ENCODE measurements around the gene MDN1. TPM values are rescaled to one million over a fixed set of nuclear protein-coding genes. Genes with fewer than 3 reads are reported as not detected.

MDN1 gene
- total RNA-seq, 2 experiments from 2014 or later, result 39.1 to 40.2 TPM

GRCh38 chr6:89805814-89806371 lies 13.7 kb downstream of the MDN1 start:
- Mint-ChIP-seq H3K27me3 (no peaks in the 10 kb centered on the region), H3K9me3 (no peaks in the 10 kb centered on the region), H3K36me3 (peaks cover 8% of the 10 kb centered on the region), H3K4me1 (ENCODE audit: low read depth) (peaks cover 16% of the 10 kb centered on the region), H3K27ac (no peak overlapping the region), H3K4me3 (no peak overlapping the region)
- POLR2A ChIA-PET, result no interaction called here
- CTCF ChIA-PET, result no interaction called here
- intact Hi-C loops (cut with micrococcal nuclease), result no loop called here
- no peak for DNase-seq

GRCh38 chr6:89803271-89803670 lies 16.3 kb downstream of the MDN1 start:
- ChIA-PET POLR2A (no interaction called here), CTCF (no interaction called here)
- peaks cover 8% of the 10 kb centered on the region for H3K4me1 Mint-ChIP-seq (ENCODE audit: low read depth)
- H3K36me3 Mint-ChIP-seq, result peaks cover 12% of the 10 kb centered on the region
- no peak overlapping the region for H3K4me3 Mint-ChIP-seq
- no peaks in the 10 kb centered on the region for H3K27me3 Mint-ChIP-seq
- intact Hi-C loops (cut with micrococcal nuclease), result no loop called here
- H3K27ac Mint-ChIP-seq, result no peak overlapping the region
- no peaks in the 10 kb centered on the region for H3K9me3 Mint-ChIP-seq
- DNase-seq, result no peak

GRCh38 chr6:89799756-89800155 lies 19.8 kb downstream of the MDN1 start:
- POLR2A ChIA-PET, result interaction anchor here (0.6 kb wide), 1 partner anchor 106 kb away, joined by 3 read pairs; no protein-coding TSS in a partner anchor
- Mint-ChIP-seq H3K9me3 (no peaks in the 10 kb centered on the region), H3K27ac (no peak overlapping the region), H3K4me3 (no peak overlapping the region), H3K36me3 (peaks cover 24% of the 10 kb centered on the region), H3K27me3 (no peaks in the 10 kb centered on the region), H3K4me1 (ENCODE audit: low read depth) (peaks cover 6% of the 10 kb centered on the region)
- intact Hi-C loops (cut with micrococcal nuclease), result no loop called here
- no peak for DNase-seq
- CTCF ChIA-PET, result interaction anchor here (1.0 kb wide), 1 partner anchor 20 kb away, joined by 3 read pairs; the partner anchor contains the start of gene MDN1

- Mint-ChIP-seq H3K27ac (peak overlapping the region; percentile 30), H3K27me3 (no peaks in the 10 kb centered on the region), H3K36me3 (peaks cover 28% of the 10 kb centered on the region), H3K4me1 (ENCODE audit: low read depth) (peaks cover 13% of the 10 kb centered on the region), H3K4me3 (no peak overlapping the region), H3K9me3 (no peaks in the 10 kb centered on the region)
- CTCF ChIA-PET, result no interaction called here
- no peak for DNase-seq
- intact Hi-C loops (cut with micrococcal nuclease), result no loop called here
- POLR2A ChIA-PET, result interaction anchor here (0.6 kb wide), 1 partner anchor 107 kb away, joined by 3 read pairs; no protein-coding TSS in a partner anchor
Measured at GRCh38 chr6:89799096-89799495, 20.5 kb downstream of the MDN1 start.

GRCh38 chr6:89797317-89797716 lies 22.3 kb downstream of the MDN1 start:
- ChIA-PET POLR2A (no interaction called here), CTCF (no interaction called here)
- no peak for DNase-seq
- peaks cover 25% of the 10 kb centered on the region for H3K4me1 Mint-ChIP-seq (ENCODE audit: low read depth)
- no peak overlapping the region for H3K27ac Mint-ChIP-seq
- H3K36me3 Mint-ChIP-seq, result peaks cover 36% of the 10 kb centered on the region
- H3K4me3 Mint-ChIP-seq, result no peak overlapping the region
- intact Hi-C loops (cut with micrococcal nuclease), result no loop called here
- no peaks in the 10 kb centered on the region for H3K9me3 Mint-ChIP-seq
- H3K27me3 Mint-ChIP-seq, result no peaks in the 10 kb centered on the region

GRCh38 chr6:89794324-89794723 lies 25.3 kb downstream of the MDN1 start:
- H3K27ac Mint-ChIP-seq, result peak overlapping the region; percentile 14
- peak overlapping the region; percentile 25 for H3K4me3 Mint-ChIP-seq
- ChIA-PET POLR2A (interaction anchor here (1.7 kb wide), 1 partner anchor 25 kb away, joined by 4 read pairs; the partner anchor contains the start of gene MDN1), CTCF (interaction anchor here (2.0 kb wide), 1 partner anchor 25 kb away, joined by 4 read pairs; the partner anchor contains the start of gene MDN1)
- no peaks in the 10 kb centered on the region for H3K27me3 Mint-ChIP-seq
- peaks cover 46% of the 10 kb centered on the region for H3K36me3 Mint-ChIP-seq
- peak; percentile 29 for DNase-seq
- no peaks in the 10 kb centered on the region for H3K9me3 Mint-ChIP-seq
- intact Hi-C loops (cut with micrococcal nuclease), result no loop called here
- peaks cover 25% of the 10 kb centered on the region for H3K4me1 Mint-ChIP-seq (ENCODE audit: low read depth)

- no peaks in the 10 kb centered on the region for H3K9me3 Mint-ChIP-seq
Measured at GRCh38 chr6:89793586-89793985, 26.0 kb downstream of the MDN1 start.

GRCh38 chr6:89792881-89793280 lies 26.7 kb downstream of the MDN1 start:
- H3K27me3 Mint-ChIP-seq, result no peaks in the 10 kb centered on the region
- peaks cover 50% of the 10 kb centered on the region for H3K36me3 Mint-ChIP-seq
- intact Hi-C loops (cut with micrococcal nuclease), result no loop called here
- no peak overlapping the region for H3K4me3 Mint-ChIP-seq
- CTCF ChIA-PET, result interaction anchor here (0.6 to 2.0 kb wide), 5 partner anchors 13 to 421 kb away, joined by 3 to 4 read pairs (median 4); partner anchors contain the start of gene MDN1
- peak; percentile 16 for DNase-seq
- H3K27ac Mint-ChIP-seq, result no peak overlapping the region
- POLR2A ChIA-PET, result interaction anchor here (0.5 kb wide), 1 partner anchor 15 kb away, joined by 3 read pairs; no protein-coding TSS in a partner anchor
- H3K4me1 Mint-ChIP-seq (ENCODE audit: low read depth), result peaks cover 25% of the 10 kb centered on the region
- no peaks in the 10 kb centered on the region for H3K9me3 Mint-ChIP-seq

More at GRCh38 chr6:89793586-89793985, 26.0 kb downstream of the MDN1 start:
- Mint-ChIP-seq H3K36me3 (peaks cover 46% of the 10 kb centered on the region), H3K27me3 (no peaks in the 10 kb centered on the region), H3K27ac (no peak overlapping the region), H3K4me1 (ENCODE audit: low read depth) (peaks cover 25% of the 10 kb centered on the region), H3K4me3 (no peak overlapping the region)
- intact Hi-C loops (cut with micrococcal nuclease), result no loop called here
- ChIA-PET CTCF (interaction anchor here (0.6 to 2.0 kb wide), 5 partner anchors 14 to 422 kb away, joined by 3 to 4 read pairs (median 4); partner anchors contain the start of gene MDN1), POLR2A (interaction anchor here (0.5 to 1.7 kb wide), 2 partner anchors 15 to 26 kb away, joined by 3 to 4 read pairs; partner anchors contain the start of gene MDN1)
- no peak for DNase-seq

GRCh38 chr6:89790403-89790802 lies 29.2 kb downstream of the MDN1 start:
- ChIA-PET CTCF (interaction anchor here (0.7 kb wide), 1 partner anchor 181 kb away, joined by 3 read pairs; no protein-coding TSS in a partner anchor), POLR2A (interaction anchor here (0.8 kb wide), 1 partner anchor 11 kb away, joined by 3 read pairs; no protein-coding TSS in a partner anchor)
- DNase-seq, result no peak
- Mint-ChIP-seq H3K27me3 (no peaks in the 10 kb centered on the region), H3K9me3 (no peaks in the 10 kb centered on the region), H3K4me1 (ENCODE audit: low read depth) (peaks cover 25% of the 10 kb centered on the region), H3K27ac (no peak overlapping the region), H3K4me3 (no peak overlapping the region), H3K36me3 (peaks cover 49% of the 10 kb centered on the region)
- intact Hi-C loops (cut with micrococcal nuclease), result no loop called here

GRCh38 chr6:89789980-89790379 lies 29.6 kb downstream of the MDN1 start:
- H3K4me3 Mint-ChIP-seq, result no peak overlapping the region
- peaks cover 49% of the 10 kb centered on the region for H3K36me3 Mint-ChIP-seq
- H3K27ac Mint-ChIP-seq, result no peak overlapping the region
- no peaks in the 10 kb centered on the region for H3K9me3 Mint-ChIP-seq
- DNase-seq, result no peak
- no peaks in the 10 kb centered on the region for H3K27me3 Mint-ChIP-seq
- ChIA-PET POLR2A (interaction anchor here (0.8 kb wide), 1 partner anchor 10 kb away, joined by 3 read pairs; no protein-coding TSS in a partner anchor), CTCF (interaction anchor here (0.7 kb wide), 1 partner anchor 180 kb away, joined by 3 read pairs; no protein-coding TSS in a partner anchor)
- peaks cover 21% of the 10 kb centered on the region for H3K4me1 Mint-ChIP-seq (ENCODE audit: low read depth)
- intact Hi-C loops (cut with micrococcal nuclease), result no loop called here

- ChIA-PET CTCF (no interaction called here), POLR2A (no interaction called here)
- intact Hi-C loops (cut with micrococcal nuclease), result no loop called here
- no peak for DNase-seq
- Mint-ChIP-seq H3K4me1 (ENCODE audit: low read depth) (no peaks in the 10 kb centered on the region), H3K9me3 (peaks cover 2% of the 10 kb centered on the region), H3K4me3 (no peak overlapping the region), H3K27ac (no peak overlapping the region), H3K36me3 (peaks cover 52% of the 10 kb centered on the region), H3K27me3 (no peaks in the 10 kb centered on the region)
Measured at GRCh38 chr6:89787660-89788328, 31.8 kb downstream of the MDN1 start.

- H3K9me3 Mint-ChIP-seq, result peaks cover 2% of the 10 kb centered on the region
- intact Hi-C loops (cut with micrococcal nuclease), result no loop called here
- ChIA-PET POLR2A (no interaction called here), CTCF (no interaction called here)
- no peak overlapping the region for H3K27ac Mint-ChIP-seq
- no peak overlapping the region for H3K4me3 Mint-ChIP-seq
- no peak for DNase-seq
- no peaks in the 10 kb centered on the region for H3K4me1 Mint-ChIP-seq (ENCODE audit: low read depth)
- H3K36me3 Mint-ChIP-seq, result peaks cover 57% of the 10 kb centered on the region
- H3K27me3 Mint-ChIP-seq, result no peaks in the 10 kb centered on the region
Measured at GRCh38 chr6:89786970-89787369, 32.6 kb downstream of the MDN1 start.
